Measurements from ENCODE around the gene GTF2F2.
"Not testable (repeated sequence)": the region's sequence is repeated elsewhere in the genome, so short reads cannot be mapped to it uniquely, and the experiment has no call there.

The GTF2F2 gene

DNA sequence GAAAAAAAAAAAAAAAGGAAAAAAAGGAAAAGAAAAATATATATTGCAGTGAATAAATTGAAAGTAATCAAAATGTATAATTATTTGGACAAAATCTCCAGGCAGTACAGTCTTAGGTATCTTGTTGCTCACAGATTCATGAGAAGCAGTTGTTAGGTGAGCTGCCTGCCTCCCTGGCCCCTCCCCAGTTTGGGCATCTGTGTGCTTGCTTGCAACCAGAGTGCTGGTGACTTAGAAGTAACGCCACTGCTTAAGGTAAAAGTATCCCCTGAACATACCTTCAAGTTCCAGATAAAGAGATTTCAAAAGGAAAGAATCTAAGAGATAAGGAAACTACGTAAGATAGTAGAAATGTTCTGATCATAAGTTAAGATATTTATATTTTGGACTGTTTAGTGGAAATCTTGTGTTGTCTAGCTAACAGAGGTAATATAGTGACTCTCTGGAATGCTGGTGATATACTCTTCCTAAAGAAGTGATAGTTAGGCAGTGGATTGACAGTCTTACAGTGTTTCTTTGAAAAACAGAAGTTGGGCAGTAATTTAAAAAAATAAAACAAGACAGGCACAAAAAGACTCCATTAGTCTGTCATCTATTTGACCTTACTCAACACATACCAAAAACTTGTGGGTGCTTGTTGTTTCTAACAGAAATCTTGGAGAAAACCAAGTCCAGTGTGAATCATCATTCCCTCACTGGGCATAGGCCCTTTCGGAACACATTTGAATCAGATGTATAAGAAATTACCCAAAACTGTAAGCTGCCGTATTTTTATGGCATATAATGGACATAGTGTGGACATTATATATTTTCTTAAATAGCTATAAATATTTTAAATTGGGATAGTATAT, 118.9 kb downstream of the GTF2F2 start:
- DNase-seq: no peak
- Mint-ChIP-seq H3K27ac (no peak overlapping the region), H3K4me3 (no peak overlapping the region), H3K4me1 (no peaks in the 10 kb centered on the region), H3K9me3 (no peaks in the 10 kb centered on the region), H3K27me3 (no peaks in the 10 kb centered on the region)
- no peak for ATAC-seq

DNA sequence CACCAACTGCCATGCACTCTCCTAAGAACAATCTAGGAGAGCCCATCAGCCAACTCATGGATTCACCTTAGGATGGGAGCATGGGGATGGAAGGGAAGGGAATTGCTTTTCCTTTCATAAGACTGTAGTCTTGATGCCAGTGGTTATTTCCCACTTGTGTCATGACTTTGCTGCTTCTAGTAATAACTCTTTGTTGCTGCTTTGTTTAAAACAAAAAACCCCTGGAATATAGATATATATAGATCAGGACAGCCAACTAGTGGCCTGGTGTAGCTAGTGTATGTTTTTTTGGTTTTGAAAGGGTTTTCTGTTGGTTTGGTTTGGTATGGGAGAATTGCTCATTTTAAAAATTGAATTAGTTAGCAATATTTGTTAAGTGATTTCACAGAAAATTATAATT, 119.8 kb downstream of the GTF2F2 start:
- H3K27me3 Mint-ChIP-seq: no peaks in the 10 kb centered on the region
- no peak overlapping the region for H3K27ac Mint-ChIP-seq
- no peak overlapping the region for H3K4me3 Mint-ChIP-seq
- H3K9me3 Mint-ChIP-seq: no peaks in the 10 kb centered on the region
- H3K4me1 Mint-ChIP-seq: no peaks in the 10 kb centered on the region
- DNase-seq (no peak), ATAC-seq (no peak)

DNA sequence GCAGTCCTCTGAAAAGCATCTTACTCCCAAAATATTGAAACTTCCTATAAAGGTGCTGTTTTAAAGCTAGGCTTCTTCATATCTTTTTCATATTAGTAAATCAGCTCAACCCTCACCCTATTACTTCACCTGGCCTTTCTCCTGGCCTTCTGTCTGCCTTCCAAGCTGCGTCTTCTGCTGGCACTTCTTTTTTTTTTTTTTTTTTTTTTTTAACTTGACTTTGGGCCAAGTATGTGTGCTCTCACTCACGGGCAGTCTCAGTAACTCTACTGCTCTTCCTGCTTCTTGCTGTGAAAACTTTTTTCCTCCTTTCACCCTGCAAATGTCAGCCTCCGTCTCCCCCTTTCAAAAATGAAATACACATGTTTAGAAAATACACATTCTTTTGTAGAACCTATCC, 121.8 kb downstream of the GTF2F2 start:
- no peaks in the 10 kb centered on the region for H3K27me3 Mint-ChIP-seq
- no peaks in the 10 kb centered on the region for H3K9me3 Mint-ChIP-seq
- H3K4me3 Mint-ChIP-seq: no peak overlapping the region
- H3K4me1 Mint-ChIP-seq: no peaks in the 10 kb centered on the region
- DNase-seq (no peak), ATAC-seq (no peak)
- no peak overlapping the region for H3K27ac Mint-ChIP-seq

DNA sequence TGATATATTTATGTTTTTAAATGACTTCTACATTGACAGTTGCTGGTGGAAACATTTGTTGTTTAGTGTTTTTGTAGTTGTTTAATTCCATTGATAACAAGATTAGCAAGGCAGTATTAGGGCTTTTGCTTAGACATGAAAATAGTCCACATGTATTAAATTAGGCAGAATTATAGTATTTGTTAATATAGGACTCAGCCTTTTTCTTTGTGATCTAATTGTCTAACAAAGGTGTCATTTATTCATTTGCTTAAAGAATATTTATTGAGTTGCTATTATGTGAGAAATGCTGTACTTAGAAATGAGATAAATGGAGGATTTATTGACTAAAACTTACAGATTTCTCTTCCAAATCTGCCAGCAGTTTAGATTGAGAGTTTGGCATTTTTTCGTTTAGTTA, 122.2 kb downstream of the GTF2F2 start:
- no peaks in the 10 kb centered on the region for H3K27me3 Mint-ChIP-seq

DNA sequence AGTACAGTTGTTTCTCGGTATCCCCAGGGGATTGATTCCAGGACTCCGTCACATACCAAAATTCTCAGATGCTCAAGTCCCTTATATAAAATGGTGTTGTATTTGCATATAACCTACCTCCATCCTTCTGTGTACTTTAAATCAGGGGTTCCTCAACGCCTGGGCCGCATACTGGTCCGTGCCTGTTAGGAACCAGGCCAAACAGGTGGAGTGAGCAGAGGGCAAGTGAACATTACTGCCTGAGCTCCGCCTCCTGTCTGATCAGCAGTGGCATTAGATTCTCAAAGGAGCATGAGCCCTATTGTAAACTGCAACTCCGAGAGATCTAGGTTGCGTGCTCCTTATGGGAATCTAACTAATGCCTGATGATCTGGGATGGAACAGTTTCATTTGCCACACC, 122.8 kb downstream of the GTF2F2 start:
- H3K4me1 Mint-ChIP-seq: no peaks in the 10 kb centered on the region
- no peak for DNase-seq
- ATAC-seq: no peak
- H3K27me3 Mint-ChIP-seq: no peaks in the 10 kb centered on the region
- H3K27ac Mint-ChIP-seq: no peak overlapping the region
- no peaks in the 10 kb centered on the region for H3K9me3 Mint-ChIP-seq
- H3K4me3 Mint-ChIP-seq: no peak overlapping the region

More for the DNA sequence above, 122.2 kb downstream of the GTF2F2 start:
- no peak overlapping the region for H3K4me3 Mint-ChIP-seq
- no peaks in the 10 kb centered on the region for H3K9me3 Mint-ChIP-seq
- ATAC-seq (no peak), DNase-seq (no peak)
- no peak overlapping the region for H3K27ac Mint-ChIP-seq
- no peaks in the 10 kb centered on the region for H3K4me1 Mint-ChIP-seq

- not testable (repeated sequence) for H3K27ac Mint-ChIP-seq, DNase-seq, H3K27me3 Mint-ChIP-seq, ATAC-seq, H3K4me3 Mint-ChIP-seq, H3K4me1 Mint-ChIP-seq, H3K9me3 Mint-ChIP-seq
Measured at GRCh38 chr13:45244736-45245135, 124.4 kb downstream of the GTF2F2 start.

GRCh38 chr13:45249662-45250061, 129.4 kb downstream of the GTF2F2 start:
- Mint-ChIP-seq H3K9me3 (no peaks in the 10 kb centered on the region), H3K4me1 (no peaks in the 10 kb centered on the region), H3K27ac (no peak overlapping the region), H3K4me3 (no peak overlapping the region), H3K27me3 (no peaks in the 10 kb centered on the region)
- ATAC-seq: no peak
- no peak for DNase-seq

- DNase-seq: no peak
- no peak for ATAC-seq
- Mint-ChIP-seq H3K9me3 (no peaks in the 10 kb centered on the region), H3K4me1 (peaks cover 34% of the 10 kb centered on the region), H3K27ac (no peak overlapping the region), H3K27me3 (no peaks in the 10 kb centered on the region), H3K4me3 (no peak overlapping the region)
Measured at GRCh38 chr13:45254396-45254795, 134.1 kb downstream of the GTF2F2 start.

DNA sequence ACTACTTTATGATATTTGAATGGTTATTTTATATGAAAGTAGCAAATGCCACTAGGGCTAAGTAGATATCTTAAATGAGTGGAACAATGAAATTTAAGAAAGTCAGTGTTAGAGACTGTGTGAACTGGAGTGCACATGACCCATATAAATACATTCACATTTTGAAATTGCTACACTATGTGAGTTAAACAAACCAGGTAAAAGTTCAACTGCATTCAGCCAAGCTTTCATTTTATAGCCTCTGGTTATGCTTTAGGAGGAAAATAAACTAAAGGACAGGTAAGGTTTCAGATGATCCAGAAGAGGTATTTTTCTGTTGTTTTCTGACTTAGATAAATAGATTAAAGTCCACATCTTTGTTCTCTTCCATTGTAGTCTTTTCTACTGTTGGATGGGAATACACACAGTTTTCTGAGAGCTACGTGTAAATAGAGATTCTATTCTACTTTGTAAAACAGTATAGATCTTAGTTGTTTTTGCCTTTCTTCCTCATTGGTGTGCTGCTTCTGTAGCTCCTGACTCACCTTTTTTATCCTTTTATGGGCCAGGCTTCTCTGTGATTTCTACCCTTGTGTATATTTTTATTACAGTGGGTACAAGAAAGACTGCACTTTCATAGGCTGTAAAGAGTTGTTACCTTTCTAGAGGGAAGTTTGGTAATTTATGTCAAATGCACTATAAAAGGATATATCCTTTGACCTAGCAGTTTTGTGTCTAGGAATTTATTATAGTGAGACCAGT, 135.1 kb downstream of the GTF2F2 start:
- peak overlapping the region in 1 of 2 donors; percentile 44 for H3K27ac Mint-ChIP-seq
- no peak for DNase-seq
- no peaks in the 10 kb centered on the region for H3K9me3 Mint-ChIP-seq
- H3K4me3 Mint-ChIP-seq: no peak overlapping the region
- H3K4me1 Mint-ChIP-seq: peaks cover 34% of the 10 kb centered on the region
- no peak for ATAC-seq
- H3K27me3 Mint-ChIP-seq: no peaks in the 10 kb centered on the region

- no peak for DNase-seq
- ATAC-seq: no peak
- no peaks in the 10 kb centered on the region for H3K9me3 Mint-ChIP-seq
- H3K4me3 Mint-ChIP-seq: no peak overlapping the region
- peaks cover 34% of the 10 kb centered on the region for H3K4me1 Mint-ChIP-seq
- peak overlapping the region in 1 of 2 donors; percentile 1 for H3K27ac Mint-ChIP-seq
- H3K27me3 Mint-ChIP-seq: no peaks in the 10 kb centered on the region
Measured at GRCh38 chr13:45256254-45256653, 135.9 kb downstream of the GTF2F2 start.

DNA sequence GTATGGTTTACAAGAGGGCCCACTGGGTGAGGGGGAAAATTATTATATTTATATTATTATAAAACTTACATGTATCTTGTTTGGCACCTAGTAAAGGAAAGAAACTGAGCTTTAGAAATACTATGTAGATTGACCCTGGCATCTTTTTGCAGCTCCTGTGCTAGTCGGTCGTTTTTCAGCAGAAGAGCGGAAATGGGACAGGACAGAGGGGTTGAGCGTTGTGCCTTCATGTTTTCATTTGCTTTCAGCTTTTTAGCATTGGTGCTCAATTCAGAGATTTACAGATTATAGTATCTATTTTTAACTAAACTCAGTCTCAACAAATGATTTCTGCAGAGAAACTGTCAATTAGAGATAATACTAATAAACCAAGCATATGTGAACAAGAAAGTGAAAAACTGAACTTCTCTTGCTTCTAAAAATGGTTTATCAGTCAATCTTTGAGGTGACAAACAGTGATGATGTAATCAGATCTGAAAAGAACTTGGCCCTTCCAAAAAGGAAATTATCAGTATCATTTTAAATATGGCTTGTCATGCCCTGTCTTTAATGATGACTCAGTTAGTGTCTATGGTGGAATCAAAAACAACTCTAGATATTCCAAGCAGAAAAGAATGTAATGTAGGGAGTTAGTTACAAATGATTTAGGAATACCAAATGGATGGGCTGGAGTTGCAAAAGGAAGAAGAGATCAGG, 137.5 kb downstream of the GTF2F2 start:
- Mint-ChIP-seq H3K9me3 (no peaks in the 10 kb centered on the region), H3K4me1 (peaks cover 34% of the 10 kb centered on the region), H3K27ac (no peak overlapping the region), H3K4me3 (no peak overlapping the region), H3K27me3 (no peaks in the 10 kb centered on the region)
- DNase-seq: no peak
- peak; percentile 50 for ATAC-seq

- Mint-ChIP-seq H3K4me3 (no peak overlapping the region), H3K4me1 (peaks cover 34% of the 10 kb centered on the region), H3K27ac (no peak overlapping the region), H3K9me3 (no peaks in the 10 kb centered on the region), H3K27me3 (no peaks in the 10 kb centered on the region)
- DNase-seq: no peak
- ATAC-seq: no peak
Measured at GRCh38 chr13:45258334-45258675, 138.0 kb downstream of the GTF2F2 start.

- Mint-ChIP-seq H3K4me1 (no peaks in the 10 kb centered on the region), H3K27me3 (no peaks in the 10 kb centered on the region), H3K9me3 (no peaks in the 10 kb centered on the region), H3K4me3 (no peak overlapping the region), H3K27ac (no peak overlapping the region)
- ATAC-seq (no peak), DNase-seq (no peak)
Measured at GRCh38 chr13:45267215-45267614, 146.9 kb downstream of the GTF2F2 start.

- Mint-ChIP-seq H3K27ac (no peak overlapping the region), H3K4me3 (no peak overlapping the region), H3K27me3 (no peaks in the 10 kb centered on the region), H3K9me3 (no peaks in the 10 kb centered on the region), H3K4me1 (no peaks in the 10 kb centered on the region)
- DNase-seq: no peak
- no peak for ATAC-seq
Measured at GRCh38 chr13:45269204-45269603, 148.9 kb downstream of the GTF2F2 start.

- Mint-ChIP-seq H3K9me3 (peaks cover 7% of the 10 kb centered on the region in 2 donors), H3K4me1 (peaks cover 12% of the 10 kb centered on the region), H3K27me3 (no peaks in the 10 kb centered on the region), H3K27ac (no peak overlapping the region), H3K4me3 (no peak overlapping the region)
- no peak for ATAC-seq
- no peak for DNase-seq
Measured at GRCh38 chr13:45276913-45277312, 156.6 kb downstream of the GTF2F2 start.

GRCh38 chr13:45278096-45278645, 157.9 kb downstream of the GTF2F2 start:
- H3K4me3 Mint-ChIP-seq: no peak overlapping the region
- no peak overlapping the region for H3K27ac Mint-ChIP-seq
- DNase-seq (no peak), ATAC-seq (no peak)
- H3K9me3 Mint-ChIP-seq: peaks cover 7% of the 10 kb centered on the region in 2 donors
- H3K4me1 Mint-ChIP-seq: peaks cover 12% of the 10 kb centered on the region
- H3K27me3 Mint-ChIP-seq: no peaks in the 10 kb centered on the region
